ENCODE data around the gene WDFY2.
"Not testable (repeated sequence)": the region's sequence is repeated elsewhere in the genome, so short reads cannot be mapped to it uniquely, and the experiment has no call there.

Gene WDFY2

GRCh38 chr13:51557875-51558612, 26.2 kb upstream of the WDFY2 start:
- Histone ChIP-seq H3K27me3 (no peaks in the 10 kb centered on the region), H3K36me3 (no peaks in the 10 kb centered on the region), H3K27ac (no peak overlapping the region), H3K9me3 (no peaks in the 10 kb centered on the region), H3K4me3 (no peak overlapping the region), H3K4me1 (no peaks in the 10 kb centered on the region)
- intact Hi-C loops (cut with DNase I; ENCODE audit: low total_unique reads): no loop called here
- no peak for DNase-seq
- TF ChIP-seq CTCF (IDR thresholded peaks at IDR 0.05): no peak

GRCh38 chr13:51559946-51560735, 24.1 kb upstream of the WDFY2 start:
- no peaks in the 10 kb centered on the region for H3K36me3 ChIP-seq
- no peaks in the 10 kb centered on the region for H3K27me3 ChIP-seq
- no peaks in the 10 kb centered on the region for H3K4me1 ChIP-seq
- DNase-seq: no peak
- intact Hi-C loops (cut with DNase I; ENCODE audit: low total_unique reads): no loop called here
- no peak overlapping the region for H3K27ac ChIP-seq
- H3K9me3 ChIP-seq: no peaks in the 10 kb centered on the region
- H3K4me3 ChIP-seq: no peak overlapping the region
- no peak for TF ChIP-seq CTCF (IDR thresholded peaks at IDR 0.05)

- DNase-seq: no peak
- no peak for TF ChIP-seq CTCF (IDR thresholded peaks at IDR 0.05)
- no peaks in the 10 kb centered on the region for H3K36me3 ChIP-seq
- no peaks in the 10 kb centered on the region for H3K4me1 ChIP-seq
- H3K27me3 ChIP-seq: no peaks in the 10 kb centered on the region
- no peak overlapping the region for H3K4me3 ChIP-seq
- no peaks in the 10 kb centered on the region for H3K9me3 ChIP-seq
- intact Hi-C loops (cut with DNase I; ENCODE audit: low total_unique reads): no loop called here
- no peak overlapping the region for H3K27ac ChIP-seq
Observed at GRCh38 chr13:51562011-51562671, 22.1 kb upstream of the WDFY2 start.

GRCh38 chr13:51564252-51564651, 20.0 kb upstream of the WDFY2 start:
- no peak for TF ChIP-seq CTCF (IDR thresholded peaks at IDR 0.05)
- H3K36me3 ChIP-seq: no peaks in the 10 kb centered on the region
- intact Hi-C loops (cut with DNase I; ENCODE audit: low total_unique reads): no loop called here
- H3K27me3 ChIP-seq: no peaks in the 10 kb centered on the region
- no peaks in the 10 kb centered on the region for H3K4me1 ChIP-seq
- no peak for DNase-seq
- no peak overlapping the region for H3K27ac ChIP-seq
- H3K9me3 ChIP-seq: no peaks in the 10 kb centered on the region
- H3K4me3 ChIP-seq: no peak overlapping the region

- H3K9me3 ChIP-seq: no peaks in the 10 kb centered on the region
- no peak for TF ChIP-seq CTCF (IDR thresholded peaks at IDR 0.05)
Observed at GRCh38 chr13:51564671-51565070, 19.6 kb upstream of the WDFY2 start.

GRCh38 chr13:51569001-51569400, 15.3 kb upstream of the WDFY2 start:
- H3K4me3 ChIP-seq; H3K27ac ChIP-seq; intact Hi-C loops (cut with DNase I; ENCODE audit: low total_unique reads); H3K27me3 ChIP-seq; H3K9me3 ChIP-seq; DNase-seq; H3K36me3 ChIP-seq; H3K4me1 ChIP-seq: not testable (repeated sequence)

More at GRCh38 chr13:51564671-51565070, 19.6 kb upstream of the WDFY2 start:
- no peaks in the 10 kb centered on the region for H3K36me3 ChIP-seq
- H3K4me3 ChIP-seq: no peak overlapping the region
- DNase-seq: no peak
- H3K4me1 ChIP-seq: no peaks in the 10 kb centered on the region
- no peak overlapping the region for H3K27ac ChIP-seq
- intact Hi-C loops (cut with DNase I; ENCODE audit: low total_unique reads): no loop called here
- no peaks in the 10 kb centered on the region for H3K27me3 ChIP-seq

Measured in tibial artery (tissue), 4 donors.